ENCODE measurements around the gene PTTG2. TPM values are rescaled to one million over a fixed set of nuclear protein-coding genes. Genes with fewer than 3 reads are reported as not detected.

Gene PTTG2
- total and polyA plus RNA-seq, 9 donors, result 0.13 to 2.3 (median 0.56) TPM; not detected in 1

DNA sequence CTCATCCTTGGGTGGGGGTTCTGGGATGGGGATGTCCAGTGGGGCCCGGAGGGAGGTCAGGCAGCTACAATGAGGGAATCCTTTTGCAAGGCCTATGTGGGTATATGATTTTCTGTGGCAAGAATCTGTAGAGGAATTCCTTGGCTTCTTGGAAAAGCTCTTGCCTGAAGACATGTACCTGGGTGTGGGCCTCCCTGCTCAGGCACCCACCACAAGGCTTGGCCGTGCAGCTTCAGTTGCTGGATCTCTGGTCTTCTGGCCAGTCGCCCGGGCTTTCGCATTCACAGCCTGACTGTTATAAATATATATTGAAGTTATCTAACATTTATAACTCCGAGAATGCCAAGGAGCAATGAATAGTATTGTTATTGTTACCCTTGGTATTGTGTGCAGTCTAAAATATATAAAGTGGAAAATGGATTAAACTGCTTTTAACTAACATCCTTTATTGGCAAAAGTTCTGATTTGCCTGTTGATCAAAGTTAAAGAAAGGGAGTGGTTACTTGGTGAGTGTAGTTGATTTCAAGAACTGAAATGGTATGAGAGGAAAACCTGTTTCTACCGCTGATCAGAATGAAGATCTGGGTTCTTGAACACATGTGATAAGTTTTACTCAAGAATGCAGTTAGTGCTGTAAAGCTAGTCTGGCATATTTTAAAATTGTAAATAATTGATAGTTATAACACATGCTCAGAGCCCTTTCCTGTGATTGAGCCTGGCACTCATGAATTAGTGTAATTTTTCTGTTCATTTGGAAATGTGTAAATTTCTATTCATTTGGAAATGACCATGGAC is 36.0 kb downstream of the PTTG2 start:
- no peak overlapping the region for H3K27ac ChIP-seq
- H3K4me3 ChIP-seq, result no peak overlapping the region
- H3K9me3 ChIP-seq, result no peaks in the 10 kb centered on the region
- DNase-seq, result no peak
- peaks cover 18% of the 10 kb centered on the region for H3K4me1 ChIP-seq (ENCODE audit: insufficient read depth)
- H3K27me3 ChIP-seq, result no peaks in the 10 kb centered on the region
- TF ChIP-seq POLR2A (IDR thresholded peaks at IDR 0.05), result no peak
- no peak for TF ChIP-seq EP300 (IDR thresholded peaks at IDR 0.05)
- TF ChIP-seq, protein P1, sequence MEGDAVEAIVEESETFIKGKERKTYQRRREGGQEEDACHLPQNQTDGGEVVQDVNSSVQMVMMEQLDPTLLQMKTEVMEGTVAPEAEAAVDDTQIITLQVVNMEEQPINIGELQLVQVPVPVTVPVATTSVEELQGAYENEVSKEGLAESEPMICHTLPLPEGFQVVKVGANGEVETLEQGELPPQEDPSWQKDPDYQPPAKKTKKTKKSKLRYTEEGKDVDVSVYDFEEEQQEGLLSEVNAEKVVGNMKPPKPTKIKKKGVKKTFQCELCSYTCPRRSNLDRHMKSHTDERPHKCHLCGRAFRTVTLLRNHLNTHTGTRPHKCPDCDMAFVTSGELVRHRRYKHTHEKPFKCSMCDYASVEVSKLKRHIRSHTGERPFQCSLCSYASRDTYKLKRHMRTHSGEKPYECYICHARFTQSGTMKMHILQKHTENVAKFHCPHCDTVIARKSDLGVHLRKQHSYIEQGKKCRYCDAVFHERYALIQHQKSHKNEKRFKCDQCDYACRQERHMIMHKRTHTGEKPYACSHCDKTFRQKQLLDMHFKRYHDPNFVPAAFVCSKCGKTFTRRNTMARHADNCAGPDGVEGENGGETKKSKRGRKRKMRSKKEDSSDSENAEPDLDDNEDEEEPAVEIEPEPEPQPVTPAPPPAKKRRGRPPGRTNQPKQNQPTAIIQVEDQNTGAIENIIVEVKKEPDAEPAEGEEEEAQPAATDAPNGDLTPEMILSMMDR (IDR thresholded peaks at IDR 0.05), result no peak
- 67 to 77% (median 75%) methylated on average over 7 of the region's 7 CpGs for WGBS, 3 donors
- intact Hi-C loops (cut with DNase I), result no loop called here
- H3K36me3 ChIP-seq, result no peaks in the 10 kb centered on the region

DNA sequence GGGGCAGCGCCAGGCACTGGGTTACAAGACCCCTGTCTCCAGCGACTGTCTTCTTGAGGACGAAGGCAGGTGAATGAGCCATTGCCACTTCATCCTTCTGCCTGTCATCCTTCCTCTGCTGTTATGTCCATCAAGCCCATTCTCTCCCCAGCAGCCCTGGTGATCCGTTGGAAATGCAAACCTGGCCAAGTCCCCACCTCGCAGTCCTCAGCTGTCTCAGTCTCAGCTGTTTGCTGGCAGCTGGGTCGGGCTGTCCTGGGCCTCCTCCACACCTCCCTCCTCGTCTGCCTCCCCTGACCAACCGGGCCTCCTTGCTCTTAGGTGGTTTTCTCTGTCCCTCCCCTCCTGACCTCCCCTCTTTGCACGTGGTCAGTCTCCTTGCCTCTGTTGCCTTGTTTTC is 38.0 kb downstream of the PTTG2 start:
- H3K27ac ChIP-seq, result no peak overlapping the region
- TF ChIP-seq, protein P1 (IDR thresholded peaks at IDR 0.05), result no peak
- TF ChIP-seq POLR2A (IDR thresholded peaks at IDR 0.05), result no peak
- no peak for TF ChIP-seq EP300 (IDR thresholded peaks at IDR 0.05)
- no peaks in the 10 kb centered on the region for H3K27me3 ChIP-seq
- no peak for DNase-seq
- H3K4me3 ChIP-seq, result no peak overlapping the region
- peaks cover 14% of the 10 kb centered on the region for H3K4me1 ChIP-seq (ENCODE audit: insufficient read depth)
- intact Hi-C loops (cut with DNase I), result no loop called here
- no peaks in the 10 kb centered on the region for H3K9me3 ChIP-seq
- H3K36me3 ChIP-seq, result no peaks in the 10 kb centered on the region
- WGBS, 3 donors, result 49 to 57% (median 52%) methylated on average over 9 of the region's 9 CpGs

DNA sequence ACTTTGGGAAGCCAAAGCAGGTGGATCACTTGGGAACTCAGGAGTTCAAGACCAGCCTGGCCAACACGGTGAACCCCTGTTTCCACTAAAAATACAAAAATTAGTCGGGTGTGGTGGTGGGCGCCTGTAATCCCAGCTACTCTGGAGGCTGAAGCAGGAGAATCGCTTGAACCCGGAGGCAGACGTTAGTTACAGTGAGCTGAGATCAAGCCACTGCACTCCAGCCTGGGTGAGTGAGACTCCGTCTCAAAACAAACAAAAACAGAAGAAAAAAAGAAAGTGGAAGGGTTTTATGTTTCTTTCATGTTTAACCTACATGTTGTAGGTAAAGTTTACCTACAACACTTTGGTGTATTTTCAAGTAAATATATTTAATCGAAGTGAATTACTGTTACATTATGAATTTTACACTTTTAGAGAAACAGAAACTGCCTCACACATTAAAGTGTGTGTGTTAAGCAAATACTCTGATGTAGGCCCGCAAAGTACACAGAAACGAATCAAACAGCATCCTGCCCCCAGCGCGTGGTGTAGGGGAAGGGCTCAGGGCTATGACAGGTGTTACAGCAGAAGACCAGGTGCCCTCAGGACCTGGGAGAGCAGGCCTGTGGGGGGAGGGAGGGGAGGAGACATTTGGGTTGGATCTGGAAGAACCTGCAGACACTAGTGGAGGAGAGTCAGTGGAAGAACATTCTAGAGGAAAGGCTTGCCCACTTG is 39.0 kb downstream of the PTTG2 start:
- TF ChIP-seq POLR2A (IDR thresholded peaks at IDR 0.05) (no peak), EP300 (IDR thresholded peaks at IDR 0.05) (no peak)
- TF ChIP-seq, protein P1 (IDR thresholded peaks at IDR 0.05), result no peak
- intact Hi-C loops (cut with DNase I), result no loop called here

DNA sequence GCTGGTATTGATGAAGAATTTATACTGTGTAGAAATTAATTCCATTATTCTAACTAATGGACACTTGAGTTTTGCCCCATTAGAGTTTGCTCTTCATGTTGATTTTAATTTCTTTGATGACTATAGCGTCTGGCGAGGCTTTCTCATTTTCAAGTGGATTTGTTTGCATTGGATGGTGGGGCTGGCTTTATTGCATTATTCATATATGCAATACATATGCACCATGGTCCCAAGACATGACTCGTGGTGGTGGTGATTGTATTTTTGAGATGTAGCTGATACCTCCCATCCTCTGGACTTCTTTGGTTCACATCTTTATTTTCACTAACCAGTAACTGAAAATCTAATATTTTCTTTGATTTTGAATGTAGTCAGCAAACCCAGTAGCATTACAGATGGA is 39.8 kb downstream of the PTTG2 start:
- Histone ChIP-seq H3K4me3 (no peak overlapping the region), H3K27ac (no peak overlapping the region), H3K36me3 (no peaks in the 10 kb centered on the region), H3K4me1 (ENCODE audit: insufficient read depth) (peaks cover 18% of the 10 kb centered on the region), H3K27me3 (no peaks in the 10 kb centered on the region), H3K9me3 (no peaks in the 10 kb centered on the region)
- DNase-seq, result no peak
- WGBS, 3 donors, result 97 to 98% (median 97%) methylated on average over 3 of the region's 3 CpGs
- intact Hi-C loops (cut with DNase I), result no loop called here
- TF ChIP-seq, protein P1 (IDR thresholded peaks at IDR 0.05), result no peak
- TF ChIP-seq EP300 (IDR thresholded peaks at IDR 0.05), result no peak
- TF ChIP-seq POLR2A (IDR thresholded peaks at IDR 0.05), result no peak

More for the DNA sequence above, 39.0 kb downstream of the PTTG2 start:
- DNase-seq, result no peak
- Histone ChIP-seq H3K27ac (no peak overlapping the region), H3K36me3 (no peaks in the 10 kb centered on the region), H3K27me3 (no peaks in the 10 kb centered on the region), H3K9me3 (no peaks in the 10 kb centered on the region), H3K4me3 (no peak overlapping the region), H3K4me1 (ENCODE audit: insufficient read depth) (peaks cover 17% of the 10 kb centered on the region)
- WGBS, 3 donors, result 92 to 94% (median 93%) methylated on average over 12 of the region's 12 CpGs
